Activated naive CD8-positive, alpha-beta T cell treated with anti-CD3 and anti-CD28 coated beads, Interleukin-2, amount 50 U/mL, for 16 hours (primary cell): Measurements from ENCODE around the gene APOBEC4.
"Not testable (repeated sequence)": the region's sequence is repeated elsewhere in the genome, so short reads cannot be mapped to it uniquely, and the experiment has no call there.

Experiments used
- DNase-seq: peaks from one replicate; pipeline ENCODE4 v3.0.0-alpha.2; 2020; ENCODE audit warnings: low read depth, low spot score

The APOBEC4 gene, protein sequence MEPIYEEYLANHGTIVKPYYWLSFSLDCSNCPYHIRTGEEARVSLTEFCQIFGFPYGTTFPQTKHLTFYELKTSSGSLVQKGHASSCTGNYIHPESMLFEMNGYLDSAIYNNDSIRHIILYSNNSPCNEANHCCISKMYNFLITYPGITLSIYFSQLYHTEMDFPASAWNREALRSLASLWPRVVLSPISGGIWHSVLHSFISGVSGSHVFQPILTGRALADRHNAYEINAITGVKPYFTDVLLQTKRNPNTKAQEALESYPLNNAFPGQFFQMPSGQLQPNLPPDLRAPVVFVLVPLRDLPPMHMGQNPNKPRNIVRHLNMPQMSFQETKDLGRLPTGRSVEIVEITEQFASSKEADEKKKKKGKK

DNA sequence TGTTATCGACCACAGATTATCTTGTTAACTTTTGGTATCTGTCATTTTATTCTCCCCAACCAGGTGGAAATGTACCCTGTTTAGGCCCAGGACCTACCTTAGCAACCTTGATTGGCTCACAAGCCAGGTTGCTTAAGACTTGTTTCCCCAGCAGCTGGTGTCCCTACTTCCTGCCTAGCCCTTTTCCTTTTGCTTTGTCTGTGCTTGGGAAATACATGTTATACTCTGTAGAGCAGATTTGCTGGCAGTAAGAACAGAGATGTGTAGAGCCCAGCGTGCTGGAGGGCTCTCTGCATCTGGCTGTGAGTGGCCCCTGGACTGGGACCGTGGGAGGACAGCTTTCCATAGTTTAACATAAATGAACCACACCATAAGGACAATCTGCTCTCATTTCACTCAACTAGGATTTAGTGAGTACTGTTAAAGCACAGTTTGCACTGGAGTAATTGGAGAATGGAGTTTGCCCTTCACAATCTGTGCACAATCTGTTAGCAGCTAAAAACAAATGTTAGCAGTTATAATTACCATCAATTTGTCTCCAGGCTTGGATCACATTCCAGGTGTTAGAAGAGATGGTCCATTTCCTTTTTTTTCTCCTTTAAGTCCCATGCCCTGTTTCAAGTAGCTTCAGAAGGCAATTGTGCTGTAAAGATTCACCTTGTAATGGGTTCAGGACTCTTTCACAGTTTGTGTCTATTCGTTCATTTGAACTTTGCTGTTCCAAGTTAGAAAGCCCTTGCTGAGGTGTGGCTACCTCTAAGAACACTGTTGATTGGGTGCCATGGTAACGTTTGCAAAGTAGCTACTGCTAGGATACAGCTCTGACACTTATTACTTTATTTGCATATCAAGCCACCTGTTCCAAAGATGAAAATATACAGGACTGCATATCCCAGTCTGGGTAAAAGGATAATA, at the start of gene APOBEC4:
Gene APOBEC4 (minus strand): TSS at position 770 of the 915 bp plus-strand sequence. CDS start 4,535 bp downstream, outside the sequence.
- no peak for DNase-seq

DNA sequence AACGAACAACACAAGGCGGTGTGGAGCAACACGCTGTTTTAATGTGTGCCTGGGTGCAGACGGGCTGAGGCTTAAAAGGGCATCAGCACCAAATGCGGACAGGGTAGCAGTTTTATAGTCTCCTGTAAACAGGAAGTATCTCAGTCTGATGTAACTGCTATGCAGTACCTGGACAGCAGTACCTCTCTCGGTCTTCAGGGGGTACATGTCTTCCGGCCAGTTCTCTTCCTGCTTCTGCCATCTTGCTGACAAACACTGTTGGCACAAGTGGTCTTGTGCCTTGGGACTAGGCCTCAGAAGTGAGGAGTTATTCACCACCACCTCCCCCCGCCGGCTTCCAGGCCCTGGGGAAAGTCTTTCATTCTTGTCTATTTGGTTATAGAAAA, 49.7 kb upstream of the APOBEC4 start:
- no peak for DNase-seq

GRCh38 chr1:183702087-183702812, 49.1 kb upstream of the APOBEC4 start:
- DNase-seq: no peak

DNA sequence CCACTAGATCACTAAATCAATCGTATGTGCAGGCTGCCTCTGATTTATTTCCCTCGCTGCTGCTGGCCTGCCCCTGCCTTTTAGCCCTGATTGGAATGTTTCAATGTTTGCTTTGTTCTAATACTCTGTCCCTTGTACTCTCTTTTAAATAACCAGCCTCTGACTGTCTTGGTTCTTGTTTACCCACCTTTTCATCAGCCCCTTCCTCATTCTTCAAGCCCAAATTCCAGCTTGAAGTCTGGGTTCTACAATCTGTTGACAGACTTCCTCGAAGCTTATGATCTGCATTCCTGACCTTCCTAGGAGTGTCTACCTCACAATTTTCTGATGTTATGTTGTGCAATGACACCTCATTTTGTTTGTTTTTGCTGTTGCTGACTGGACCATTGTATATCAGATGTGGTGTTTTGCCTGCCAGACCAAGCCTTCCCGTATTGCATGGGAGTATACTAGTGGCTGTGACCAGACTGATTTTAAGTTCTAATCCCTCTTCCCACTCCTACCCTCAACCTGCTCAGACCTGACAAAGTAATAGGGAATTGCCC, 46.6 kb upstream of the APOBEC4 start:
- DNase-seq: no peak

DNA sequence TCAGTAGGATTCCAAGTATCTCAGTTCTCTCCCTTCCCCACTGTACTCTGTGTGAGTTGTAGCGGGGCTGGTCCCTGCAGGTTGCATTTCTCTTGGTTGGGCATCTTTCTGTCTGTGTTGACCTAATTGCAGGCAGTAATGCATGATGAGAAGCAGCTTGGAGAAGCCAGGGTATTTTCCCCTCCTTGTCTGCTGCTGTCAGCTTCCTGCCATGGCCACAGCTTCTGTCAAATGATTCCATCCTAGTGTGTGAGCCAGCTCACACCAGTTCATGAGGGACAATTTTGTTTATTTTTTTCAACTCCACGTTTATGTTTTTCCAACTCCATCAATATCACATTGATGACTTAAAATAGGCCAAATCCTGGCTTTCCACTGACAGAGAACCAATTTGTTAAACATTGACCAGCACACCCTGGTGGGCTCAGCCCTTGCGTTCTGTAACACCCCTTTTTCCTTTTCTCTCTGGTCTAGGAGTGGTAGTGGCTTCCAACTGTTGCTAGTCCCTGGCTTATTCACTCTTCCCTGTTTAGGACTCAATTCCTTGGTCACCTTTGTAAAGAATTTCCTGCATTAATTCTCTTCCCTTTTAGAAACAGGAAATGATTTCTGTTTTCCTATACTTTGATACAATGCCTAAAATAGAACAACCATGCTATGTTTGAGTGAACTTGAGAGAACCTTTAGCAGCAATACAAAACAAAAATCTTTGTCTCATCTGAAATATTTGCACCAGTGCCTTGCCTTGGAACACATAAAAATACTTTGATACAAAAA, 44.9 kb upstream of the APOBEC4 start:
- DNase-seq: no peak

DNA sequence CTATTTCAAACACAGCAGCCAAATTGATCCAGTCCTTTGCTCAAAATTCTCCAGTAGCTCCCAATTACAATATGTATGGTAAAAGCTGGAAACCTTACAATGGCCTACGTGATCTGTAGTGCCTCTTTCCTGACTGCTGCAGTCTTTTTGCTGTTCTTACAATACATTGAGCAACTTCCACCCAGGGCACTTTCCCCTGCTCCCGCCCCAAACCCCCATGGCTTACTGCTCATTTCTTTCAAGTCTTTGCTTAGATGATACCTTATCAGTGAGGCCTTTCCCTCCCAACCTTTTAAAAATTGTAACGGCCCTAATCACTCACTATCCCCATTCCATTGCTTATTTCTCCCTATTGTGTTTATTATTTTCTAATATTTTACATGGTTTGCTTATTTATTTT, 43.9 kb upstream of the APOBEC4 start:
- no peak for DNase-seq

DNA sequence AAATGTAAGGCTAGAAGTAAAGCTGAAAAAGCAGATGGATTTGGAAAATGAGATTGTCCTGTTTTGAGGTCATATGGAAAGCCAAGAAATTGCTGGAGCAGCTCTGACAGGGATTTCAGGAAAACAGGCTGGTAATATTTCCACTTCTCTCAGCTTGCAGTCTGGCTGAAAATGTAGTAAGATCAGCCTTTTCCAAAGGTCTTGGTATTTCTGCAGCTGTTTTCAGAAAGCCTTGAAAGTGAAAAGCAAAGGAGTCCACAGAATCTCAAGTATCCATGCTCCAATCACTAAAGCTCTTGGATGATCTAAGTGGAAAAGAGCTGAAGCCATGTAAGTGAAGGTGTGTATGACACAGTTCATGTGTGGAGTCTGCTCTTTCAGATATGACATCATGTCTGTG, 41.6 kb upstream of the APOBEC4 start:
- no peak for DNase-seq

- DNase-seq: no peak
Observed at GRCh38 chr1:183694066-183694465, 41.0 kb upstream of the APOBEC4 start.

DNA sequence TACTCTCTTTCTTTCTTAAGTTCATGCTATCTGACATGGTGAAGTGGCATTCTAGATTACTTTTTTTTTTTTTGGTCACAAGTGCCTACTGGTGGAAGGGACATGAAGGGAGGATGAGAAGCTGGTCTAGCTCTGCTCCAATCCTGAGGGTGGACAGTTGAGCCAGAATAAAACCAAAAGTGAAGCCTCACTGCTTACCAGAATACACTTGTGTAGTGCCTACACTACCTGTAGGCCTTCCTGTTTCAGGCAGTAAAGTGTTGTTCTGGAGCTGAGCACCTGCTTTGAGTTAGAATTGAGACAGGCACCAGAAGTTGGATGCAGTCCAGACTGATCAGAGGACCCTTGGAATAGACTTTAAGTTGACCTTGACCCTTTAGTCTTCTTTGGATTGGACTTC, 40.4 kb upstream of the APOBEC4 start:
- DNase-seq: no peak

DNA sequence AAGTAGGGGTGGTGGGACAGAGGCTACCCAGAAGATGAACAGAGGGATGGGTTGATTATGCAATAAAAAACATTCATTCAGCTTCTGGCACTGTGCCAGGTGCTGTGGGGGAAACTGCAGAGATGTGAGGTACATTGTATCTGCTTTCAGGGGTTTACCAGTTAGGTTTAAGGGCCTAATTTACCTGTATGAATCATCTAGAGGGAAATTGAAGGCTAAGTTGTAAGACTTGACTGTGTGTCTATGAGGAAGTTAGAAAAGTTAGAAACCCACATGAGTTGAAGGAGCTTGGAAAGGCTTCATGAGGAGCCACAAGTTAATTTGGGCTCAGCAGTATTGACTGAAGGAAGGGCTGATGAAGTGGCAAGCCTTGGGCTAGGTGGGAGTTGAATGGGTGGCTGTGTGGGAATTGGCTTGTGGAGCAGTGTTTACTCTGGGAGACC, 36.7 kb upstream of the APOBEC4 start:
- DNase-seq: no peak

GRCh38 chr1:183688341-183689060, 35.4 kb upstream of the APOBEC4 start:
- DNase-seq: no peak

DNA sequence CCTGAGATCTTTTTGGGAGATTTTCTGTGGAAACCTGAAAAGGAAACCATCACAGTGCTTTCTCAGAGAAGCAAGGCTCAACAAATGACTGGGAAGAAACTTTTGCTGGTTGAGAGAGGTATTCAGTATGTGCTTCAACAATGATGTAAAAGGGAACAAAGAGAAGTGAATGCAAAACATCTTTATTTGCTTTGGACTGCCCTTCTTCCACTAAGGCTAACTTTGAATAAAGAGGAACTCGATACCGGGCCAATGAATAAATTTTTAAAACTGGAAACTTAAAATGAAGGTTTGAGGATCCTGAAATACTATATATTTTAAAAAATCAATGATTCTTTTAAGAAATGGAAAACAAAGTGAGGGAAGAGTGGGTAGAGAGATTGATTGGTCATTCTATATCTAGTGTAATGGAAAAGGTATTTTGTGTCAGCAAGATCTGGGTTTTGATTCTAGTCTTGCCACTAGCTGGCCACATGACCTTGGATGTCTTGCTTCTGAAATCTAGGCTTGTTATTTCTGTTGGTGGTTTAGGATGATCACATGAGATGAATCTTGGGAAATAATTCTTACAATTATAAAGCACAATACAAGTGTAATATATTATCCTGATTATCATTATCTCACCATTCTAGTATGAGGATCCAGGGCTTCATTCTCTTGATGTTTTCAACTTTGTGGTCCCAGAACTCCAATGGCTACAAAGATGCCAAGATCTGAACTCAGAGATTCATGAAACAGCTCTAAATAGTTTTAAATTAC, 34.6 kb upstream of the APOBEC4 start:
- DNase-seq: no peak

DNA sequence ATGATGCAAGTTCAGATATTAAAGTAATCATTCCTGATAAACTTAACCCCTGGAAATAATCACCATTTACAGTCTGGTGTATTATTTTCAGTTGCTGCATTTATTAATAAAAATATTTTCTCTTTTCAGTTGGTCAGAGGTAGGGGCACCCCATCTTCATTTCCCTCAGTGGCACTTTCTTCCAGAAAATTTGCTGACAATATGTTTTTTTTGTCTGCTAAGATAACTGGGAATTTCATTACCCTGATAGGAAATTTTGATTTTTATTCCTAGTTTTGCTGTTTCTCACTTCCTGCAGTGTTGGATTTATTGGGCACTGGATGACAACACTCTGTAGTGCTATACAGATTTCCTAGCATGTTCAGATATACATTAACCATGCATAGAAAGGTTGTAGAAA, 33.1 kb upstream of the APOBEC4 start:
- DNase-seq: no peak

GRCh38 chr1:183685112-183685713, 32.1 kb upstream of the APOBEC4 start:
- DNase-seq: no peak

- DNase-seq: not testable (repeated sequence)
Observed at GRCh38 chr1:183679363-183679762, 26.2 kb upstream of the APOBEC4 start.

DNA sequence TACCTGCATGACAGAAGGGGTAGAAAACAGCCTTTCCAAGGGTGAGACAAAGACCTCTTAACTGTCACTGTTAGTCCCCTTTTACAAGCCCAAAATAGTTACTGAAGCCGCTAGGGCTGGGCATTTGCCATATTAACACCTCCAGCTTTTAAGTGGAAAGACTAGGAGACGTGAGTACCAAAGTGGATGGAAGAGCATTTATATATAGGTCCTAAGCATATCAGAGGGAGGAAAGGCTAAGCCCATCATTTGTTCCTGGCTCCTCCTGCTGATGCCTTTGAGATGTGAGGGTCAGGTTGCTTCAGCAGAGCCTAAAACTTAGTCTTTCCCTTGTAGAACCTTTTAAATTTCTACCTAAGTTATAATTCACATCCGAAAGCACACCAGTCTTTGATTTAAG, 25.7 kb upstream of the APOBEC4 start:
- DNase-seq: no peak

DNA sequence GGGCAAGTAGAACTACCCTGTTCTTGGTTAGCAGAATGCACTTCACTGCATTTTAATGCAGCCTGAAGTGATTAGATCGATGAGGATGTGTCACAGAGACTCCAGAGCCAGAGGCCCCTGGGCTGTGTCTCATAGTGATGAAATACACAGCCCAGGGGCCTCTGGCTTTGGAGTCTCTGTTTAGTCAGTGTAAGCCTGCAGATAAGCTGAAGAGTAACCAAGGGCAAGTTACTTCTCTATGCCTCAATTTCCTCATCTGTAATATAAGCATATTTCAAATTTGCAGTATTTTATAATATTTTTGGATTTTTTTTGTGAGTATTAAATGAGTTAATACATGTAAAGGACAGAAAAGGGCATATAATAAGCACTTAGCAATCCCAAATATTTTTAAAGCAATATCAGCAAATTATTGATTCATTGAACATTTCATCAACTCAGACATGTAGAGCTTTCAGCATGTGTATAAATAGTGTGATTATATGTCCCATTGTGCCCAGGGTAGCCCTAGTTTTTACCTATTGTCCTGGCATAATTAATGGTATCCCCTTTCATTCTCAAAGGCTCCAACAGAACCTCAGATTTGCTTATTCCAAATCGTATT, 23.6 kb upstream of the APOBEC4 start:
- no peak for DNase-seq

DNA sequence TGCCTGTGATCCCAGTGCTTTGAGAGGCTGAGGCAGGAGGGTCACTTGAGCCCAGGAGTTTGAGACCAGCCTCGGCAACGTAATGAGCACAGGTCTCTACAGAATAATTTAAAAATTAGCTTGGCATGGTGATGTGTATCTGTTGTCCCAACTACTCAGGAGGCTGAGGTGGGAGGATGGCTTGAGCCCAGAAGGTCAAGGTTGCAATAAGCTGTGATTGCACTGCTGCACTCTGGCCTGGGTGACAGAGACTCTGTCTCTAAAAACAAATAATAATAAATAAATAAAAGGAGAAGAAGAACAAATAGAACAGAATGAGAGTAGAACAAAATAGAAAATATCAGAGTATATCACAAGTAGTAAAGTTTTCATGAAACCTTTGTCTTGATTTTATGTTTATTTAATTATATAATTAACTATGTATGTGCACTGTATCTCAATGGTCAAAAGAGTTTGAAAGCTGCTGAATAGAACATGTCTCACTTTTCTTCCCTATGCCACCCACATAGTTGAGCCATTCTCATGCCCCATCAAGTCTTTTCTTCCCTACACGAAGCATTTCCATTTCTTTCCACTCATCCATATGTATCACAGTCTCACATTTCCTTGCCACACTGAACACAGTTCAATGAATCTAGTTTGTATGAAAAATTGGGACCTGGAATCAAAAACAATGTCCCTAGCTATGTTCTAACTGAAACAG, 22.9 kb upstream of the APOBEC4 start:
- DNase-seq: no peak
